MM.1S (cell line): Measurements from ENCODE around the gene IL23A.

Experiments used
- CTCF ChIP-seq: fragments of 300-600 bp; sonication (generic); IDR thresholded peaks from 2 replicates; pipeline ENCODE4 v1.5.1; 2016; ENCODE audit warnings: antibody characterized with exemption, low read length, mixed read lengths
- EZH2 ChIP-seq: fragments of 300-600 bp; sonication (generic); optimal IDR thresholded peaks from 2 replicates; pipeline ENCODE3; 2017; ENCODE audit warnings: low read depth, mild to moderate bottlenecking, antibody characterized with exemption, low read length, mixed read lengths
- EZH2phosphoT487 ChIP-seq: fragments of 300-600 bp; sonication (generic); IDR thresholded peaks from 2 replicates; pipeline ENCODE4 v1.6.1; 2018; ENCODE audit warnings: antibody characterized with exemption, low read length

GRCh38 chr12:56366948-56367347, 28.3 kb downstream of the IL23A start:
- TF ChIP-seq CTCF (no peak), EZH2 (no peak), EZH2phosphoT487 (no peak)
